ENCODE results near the gene LRRC28. TPM values are rescaled to one million over a fixed set of nuclear protein-coding genes. Genes with fewer than 3 reads are reported as not detected.
A peak's percentile ranks its signal among the peaks of the same experiment; 100 is the strongest.

The LRRC28 gene
- total RNA-seq, 1 experiment from 2014 or later: 14.3 TPM

- no peaks in the 10 kb centered on the region for H3K36me3 ChIP-seq
- peaks cover 4% of the 10 kb centered on the region for H3K9me3 ChIP-seq
- DNase-seq: no peak
- no peaks in the 10 kb centered on the region for H3K27me3 ChIP-seq
- H3K4me3 ChIP-seq: no peak overlapping the region
These were observed 69.3 kb downstream of the LRRC28 start for GRCh38 chr15:99320374-99321215.

GRCh38 chr15:99321468-99321867, 70.2 kb downstream of the LRRC28 start:
- Histone ChIP-seq H3K27me3 (no peaks in the 10 kb centered on the region), H3K4me3 (no peak overlapping the region), H3K9me3 (peaks cover 5% of the 10 kb centered on the region), H3K36me3 (no peaks in the 10 kb centered on the region)
- DNase-seq: no peak

- peaks cover 5% of the 10 kb centered on the region for H3K9me3 ChIP-seq
- no peak overlapping the region for H3K4me3 ChIP-seq
- no peaks in the 10 kb centered on the region for H3K27me3 ChIP-seq
- no peaks in the 10 kb centered on the region for H3K36me3 ChIP-seq
- peak; percentile 38 for DNase-seq
These were observed 71.5 kb downstream of the LRRC28 start for GRCh38 chr15:99322643-99323405.

- Histone ChIP-seq H3K4me3 (peak overlapping the region; percentile 27), H3K27me3 (no peaks in the 10 kb centered on the region), H3K9me3 (peaks cover 5% of the 10 kb centered on the region), H3K36me3 (no peaks in the 10 kb centered on the region)
- DNase-seq: peak; percentile 90
These were observed 72.9 kb downstream of the LRRC28 start for GRCh38 chr15:99324082-99324620.

GRCh38 chr15:99324700-99325099, 73.4 kb downstream of the LRRC28 start:
- peaks cover 5% of the 10 kb centered on the region for H3K9me3 ChIP-seq
- no peaks in the 10 kb centered on the region for H3K36me3 ChIP-seq
- DNase-seq: no peak
- no peaks in the 10 kb centered on the region for H3K27me3 ChIP-seq
- H3K4me3 ChIP-seq: no peak overlapping the region

- H3K36me3 ChIP-seq: no peaks in the 10 kb centered on the region
- H3K9me3 ChIP-seq: peaks cover 5% of the 10 kb centered on the region
- DNase-seq: no peak
- no peak overlapping the region for H3K4me3 ChIP-seq
- no peaks in the 10 kb centered on the region for H3K27me3 ChIP-seq
These were observed 75.0 kb downstream of the LRRC28 start for GRCh38 chr15:99326235-99326634.

- H3K4me3 ChIP-seq: no peak overlapping the region
- no peaks in the 10 kb centered on the region for H3K36me3 ChIP-seq
- H3K27me3 ChIP-seq: no peaks in the 10 kb centered on the region
- H3K9me3 ChIP-seq: peaks cover 5% of the 10 kb centered on the region
- DNase-seq: no peak
These were observed 77.1 kb downstream of the LRRC28 start for GRCh38 chr15:99328106-99329072.

GRCh38 chr15:99331381-99331780, 80.1 kb downstream of the LRRC28 start:
- H3K4me3 ChIP-seq: no peak overlapping the region
- no peaks in the 10 kb centered on the region for H3K27me3 ChIP-seq
- DNase-seq: no peak
- H3K9me3 ChIP-seq: no peaks in the 10 kb centered on the region; the same call in 1 of the 2 replicates
- no peaks in the 10 kb centered on the region for H3K36me3 ChIP-seq

GRCh38 chr15:99333413-99333812, 82.1 kb downstream of the LRRC28 start:
- H3K9me3 ChIP-seq: no peaks in the 10 kb centered on the region
- H3K36me3 ChIP-seq: no peaks in the 10 kb centered on the region
- H3K27me3 ChIP-seq: no peaks in the 10 kb centered on the region
- DNase-seq: no peak
- no peak overlapping the region for H3K4me3 ChIP-seq

- H3K4me3 ChIP-seq: no peak overlapping the region
- no peaks in the 10 kb centered on the region for H3K36me3 ChIP-seq
- no peak for DNase-seq
- no peaks in the 10 kb centered on the region for H3K9me3 ChIP-seq
- H3K27me3 ChIP-seq: no peaks in the 10 kb centered on the region
These were observed 82.7 kb downstream of the LRRC28 start for GRCh38 chr15:99333981-99334380.

- Histone ChIP-seq H3K9me3 (no peaks in the 10 kb centered on the region), H3K4me3 (no peak overlapping the region), H3K27me3 (no peaks in the 10 kb centered on the region), H3K36me3 (no peaks in the 10 kb centered on the region)
- DNase-seq: peak; percentile 65
These were observed 84.2 kb downstream of the LRRC28 start for GRCh38 chr15:99335508-99335907.

GRCh38 chr15:99336794-99337193, 85.5 kb downstream of the LRRC28 start:
- Histone ChIP-seq H3K4me3 (no peak overlapping the region), H3K36me3 (no peaks in the 10 kb centered on the region), H3K9me3 (no peaks in the 10 kb centered on the region), H3K27me3 (no peaks in the 10 kb centered on the region)
- no peak for DNase-seq

GRCh38 chr15:99340347-99340746, 89.1 kb downstream of the LRRC28 start:
- no peaks in the 10 kb centered on the region for H3K9me3 ChIP-seq
- H3K36me3 ChIP-seq: no peaks in the 10 kb centered on the region
- no peak for DNase-seq
- H3K27me3 ChIP-seq: no peaks in the 10 kb centered on the region
- no peak overlapping the region for H3K4me3 ChIP-seq

- DNase-seq: no peak
- H3K27me3 ChIP-seq: no peaks in the 10 kb centered on the region
These were observed 90.5 kb downstream of the LRRC28 start for GRCh38 chr15:99341786-99342185.

GRCh38 chr15:99343208-99343607, 91.9 kb downstream of the LRRC28 start:
- Histone ChIP-seq H3K36me3 (no peaks in the 10 kb centered on the region), H3K4me3 (no peak overlapping the region), H3K9me3 (no peaks in the 10 kb centered on the region), H3K27me3 (no peaks in the 10 kb centered on the region)
- no peak for DNase-seq

More at GRCh38 chr15:99341786-99342185, 90.5 kb downstream of the LRRC28 start:
- H3K36me3 ChIP-seq: no peaks in the 10 kb centered on the region
- H3K4me3 ChIP-seq: no peak overlapping the region
- H3K9me3 ChIP-seq: no peaks in the 10 kb centered on the region

GRCh38 chr15:99343881-99344551, 92.7 kb downstream of the LRRC28 start:
- peak; percentile 55 for DNase-seq
- Histone ChIP-seq H3K36me3 (no peaks in the 10 kb centered on the region), H3K4me3 (no peak overlapping the region), H3K9me3 (peaks cover 3% of the 10 kb centered on the region; the same call in 1 of the 2 replicates), H3K27me3 (no peaks in the 10 kb centered on the region)

All from MG63 (cell line).